HEK293 (cell line): ENCODE measurements around the gene FAN1.

ENCODE experiments used
- CTCF ChIA-PET: fragments of 350-600 bp; formaldehyde crosslinking; extraction: SDS; loops from one replicate; lab custom pipeline; 2021; ENCODE audit warnings: antibody characterized with exemption; lab: Yijun Ruan, JAX
- POLR2A ChIA-PET: fragments of 300-600 bp; formaldehyde crosslinking; extraction: SDS; loops from one replicate; lab custom pipeline; 2020; ENCODE audit warnings: antibody characterized with exemption, inconsistent platforms; lab: Yijun Ruan, JAX
- H3K27ac ChIP-seq: fragments of 200-500 bp; sonication (Bioruptor generic); 2 replicates; pipeline ENCODE4 v1.5.1; 2014; ENCODE audit warnings: low read depth, low read length, control low read depth, inconsistent platforms; ENCODE audit errors: extremely low read depth
- H3K36me3 ChIP-seq, 2 experiments: fragments of 200-500 bp in 1 of 2; sonication (Bioruptor generic) in 1 of 2; 1 replicate in 1 of 2; 2 replicates in 1 of 2; pipeline ENCODE4 v1.5.1; 2014 to 2017; ENCODE audit warnings: inconsistent platforms in 2 of 2, low read length in 2 of 2; ENCODE audit not compliant: control insufficient read depth in 2 of 2, insufficient read depth in 1 of 2
- H3K4me1 ChIP-seq: fragments of 200-500 bp; sonication (Bioruptor generic); 2 replicates; pipeline ENCODE4 v1.5.1; 2014; ENCODE audit warnings: mild to moderate bottlenecking, low read length, inconsistent platforms; ENCODE audit not compliant: control insufficient read depth, insufficient read depth
- H3K4me3 ChIP-seq: 2 replicates; pipeline ENCODE4 v1.5.1; 2011; ENCODE audit warnings: low read depth, mild to moderate bottlenecking, control low read depth, low read length, moderate library complexity
- H3K9me3 ChIP-seq: fragments of 200-500 bp; sonication (Bioruptor generic); 2 replicates; pipeline ENCODE4 v1.5.1; 2014; ENCODE audit warnings: low read depth, low read length, inconsistent platforms; ENCODE audit not compliant: control insufficient read depth, insufficient read depth
- BCL11A ChIP-seq: fragments of 450-650 bp; formaldehyde crosslinking; IDR thresholded peaks from 2 replicates; pipeline ENCODE4 v1.5.1; 2016; ENCODE audit warnings: low read depth, missing biosample characterization, missing genetic modification characterization
- FEZF1 ChIP-seq: fragments of 450-650 bp; formaldehyde crosslinking; IDR thresholded peaks from 2 replicates; pipeline ENCODE4 v1.5.1; 2016; ENCODE audit warnings: missing biosample characterization, missing genetic modification characterization
- SP2 ChIP-seq: fragments of 450-650 bp; formaldehyde crosslinking; IDR thresholded peaks from 2 replicates; pipeline ENCODE4 v1.5.1; 2016; ENCODE audit warnings: missing biosample characterization, missing genetic modification characterization
- SP3 ChIP-seq: fragments of 450-650 bp; formaldehyde crosslinking; IDR thresholded peaks from 2 replicates; pipeline ENCODE4 v1.5.1; 2016; ENCODE audit warnings: missing biosample characterization, missing genetic modification characterization
- TRIM28 ChIP-seq: IDR thresholded peaks from 2 replicates; pipeline ENCODE4 v1.6.1; 2011; ENCODE audit warnings: low read length, control low read depth, borderline replicate concordance
- WT1 ChIP-seq: fragments of 450-650 bp; formaldehyde crosslinking; IDR thresholded peaks from 2 replicates; pipeline ENCODE4 v1.5.1; 2016; ENCODE audit warnings: missing biosample characterization, missing genetic modification characterization
- ZBTB1 ChIP-seq: fragments of 450-650 bp; formaldehyde crosslinking; IDR thresholded peaks from 2 replicates; pipeline ENCODE4 v1.5.1; 2016; ENCODE audit warnings: missing biosample characterization, missing genetic modification characterization
- ZNF114 ChIP-seq: fragments of 450-650 bp; formaldehyde crosslinking; IDR thresholded peaks from 2 replicates; pipeline ENCODE4 v1.5.0; 2017; ENCODE audit warnings: missing biosample characterization, missing genetic modification characterization
- ZNF157 ChIP-seq: fragments of 450-650 bp; formaldehyde crosslinking; IDR thresholded peaks from 2 replicates; pipeline ENCODE4 v1.5.1; 2016; ENCODE audit warnings: missing biosample characterization, missing genetic modification characterization
- ZNF174 ChIP-seq: fragments of 450-650 bp; formaldehyde crosslinking; IDR thresholded peaks from 2 replicates; pipeline ENCODE4 v1.5.0; 2017; ENCODE audit warnings: missing biosample characterization, mild to moderate bottlenecking, missing genetic modification characterization
- ZNF184 ChIP-seq: fragments of 450-650 bp; IDR thresholded peaks from 2 replicates; pipeline ENCODE4 v1.5.1; 2018; ENCODE audit warnings: missing biosample characterization, mild to moderate bottlenecking, missing genetic modification characterization
- ZNF214 ChIP-seq: fragments of 450-650 bp; formaldehyde crosslinking; IDR thresholded peaks from 2 replicates; pipeline ENCODE4 v1.5.1; 2017; ENCODE audit warnings: missing biosample characterization, mild to moderate bottlenecking, missing genetic modification characterization, borderline replicate concordance
- ZNF248 ChIP-seq: fragments of 450-650 bp; formaldehyde crosslinking; IDR thresholded peaks from 2 replicates; pipeline ENCODE4 v1.5.1; 2017; ENCODE audit warnings: missing biosample characterization, missing genetic modification characterization
- ZNF324 ChIP-seq: fragments of 450-650 bp; formaldehyde crosslinking; IDR thresholded peaks from 2 replicates; pipeline ENCODE4 v1.5.1; 2016; ENCODE audit warnings: missing biosample characterization, missing genetic modification characterization
- ZNF549 ChIP-seq: fragments of 450-650 bp; IDR thresholded peaks from 2 replicates; pipeline ENCODE4 v1.5.1; 2018; ENCODE audit warnings: missing biosample characterization, missing genetic modification characterization, mild to moderate bottlenecking, inconsistent platforms, moderate library complexity
- ZNF664 ChIP-seq: fragments of 450-650 bp; formaldehyde crosslinking; IDR thresholded peaks from 2 replicates; pipeline ENCODE4 v1.5.1; 2016; ENCODE audit warnings: missing biosample characterization, missing genetic modification characterization
- ZXDB ChIP-seq: fragments of 450-650 bp; formaldehyde crosslinking; IDR thresholded peaks from 2 replicates; pipeline ENCODE4 v1.5.1; 2016; ENCODE audit warnings: missing biosample characterization, missing genetic modification characterization
- TF ChIP-seq, protein P1 (sequence below): fragments of 450-650 bp; formaldehyde crosslinking; IDR thresholded peaks from 2 replicates; pipeline ENCODE4 v1.5.1; 2016; ENCODE audit warnings: missing biosample characterization, missing genetic modification characterization, borderline replicate concordance
- TF ChIP-seq, protein P2 (sequence below): fragments of 450-650 bp; formaldehyde crosslinking; IDR thresholded peaks from 2 replicates; pipeline ENCODE4 v1.5.1; 2016; ENCODE audit warnings: missing biosample characterization, missing genetic modification characterization
- TF ChIP-seq, protein P3 (sequence below): fragments of 450-650 bp; formaldehyde crosslinking; conservative IDR thresholded peaks from 2 replicates; pipeline ENCODE4 v1.5.1; 2016; ENCODE audit warnings: low read depth, missing biosample characterization, missing genetic modification characterization
- TF ChIP-seq, protein P4 (sequence below): fragments of 450-650 bp; formaldehyde crosslinking; IDR thresholded peaks from 2 replicates; pipeline ENCODE4 v1.5.1; 2016; ENCODE audit warnings: missing biosample characterization, missing genetic modification characterization, low read depth
- TF ChIP-seq, protein P5 (sequence below): fragments of 450-650 bp; formaldehyde crosslinking; IDR thresholded peaks from 2 replicates; pipeline ENCODE4 v1.5.1; 2016; ENCODE audit warnings: missing biosample characterization, missing genetic modification characterization

The FAN1 gene

DNA sequence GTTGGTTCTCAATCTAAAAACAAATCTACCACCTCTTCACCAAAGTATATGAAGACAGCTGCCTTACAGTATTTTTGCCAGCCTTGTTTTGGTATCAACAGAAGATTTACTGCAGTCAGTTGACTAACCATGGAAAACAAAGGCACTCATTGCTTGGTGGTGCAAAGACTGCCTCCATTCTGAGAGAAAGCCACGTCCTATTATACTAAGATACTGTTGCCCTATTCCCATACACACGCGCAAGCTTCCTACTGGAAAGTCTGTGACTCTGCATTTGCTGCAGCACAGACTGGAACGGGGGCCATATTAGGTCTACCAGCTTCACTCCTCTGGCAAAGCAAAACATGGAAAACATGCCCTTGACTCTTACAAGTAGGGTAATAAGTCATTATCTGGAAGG, 69.7 kb downstream of the FAN1 start:
- H3K4me3 ChIP-seq: no peak overlapping the region
- TF ChIP-seq ZNF157 (no peak), ZNF184 (tag by site-specific recombination) (no peak), ZNF549 (tag by site-specific recombination) (no peak), ZNF214 (tag by site-specific recombination) (no peak), ZNF324 (no peak), SP2 (tag by site-specific recombination) (no peak), ZNF174 (no peak), ZNF248 (tag by site-specific recombination) (no peak)
- TF ChIP-seq, protein P1, sequence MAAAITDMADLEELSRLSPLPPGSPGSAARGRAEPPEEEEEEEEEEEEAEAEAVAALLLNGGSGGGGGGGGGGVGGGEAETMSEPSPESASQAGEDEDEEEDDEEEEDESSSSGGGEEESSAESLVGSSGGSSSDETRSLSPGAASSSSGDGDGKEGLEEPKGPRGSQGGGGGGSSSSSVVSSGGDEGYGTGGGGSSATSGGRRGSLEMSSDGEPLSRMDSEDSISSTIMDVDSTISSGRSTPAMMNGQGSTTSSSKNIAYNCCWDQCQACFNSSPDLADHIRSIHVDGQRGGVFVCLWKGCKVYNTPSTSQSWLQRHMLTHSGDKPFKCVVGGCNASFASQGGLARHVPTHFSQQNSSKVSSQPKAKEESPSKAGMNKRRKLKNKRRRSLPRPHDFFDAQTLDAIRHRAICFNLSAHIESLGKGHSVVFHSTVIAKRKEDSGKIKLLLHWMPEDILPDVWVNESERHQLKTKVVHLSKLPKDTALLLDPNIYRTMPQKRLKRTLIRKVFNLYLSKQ (tag by site-specific recombination): no peak
- TF ChIP-seq, protein P2, sequence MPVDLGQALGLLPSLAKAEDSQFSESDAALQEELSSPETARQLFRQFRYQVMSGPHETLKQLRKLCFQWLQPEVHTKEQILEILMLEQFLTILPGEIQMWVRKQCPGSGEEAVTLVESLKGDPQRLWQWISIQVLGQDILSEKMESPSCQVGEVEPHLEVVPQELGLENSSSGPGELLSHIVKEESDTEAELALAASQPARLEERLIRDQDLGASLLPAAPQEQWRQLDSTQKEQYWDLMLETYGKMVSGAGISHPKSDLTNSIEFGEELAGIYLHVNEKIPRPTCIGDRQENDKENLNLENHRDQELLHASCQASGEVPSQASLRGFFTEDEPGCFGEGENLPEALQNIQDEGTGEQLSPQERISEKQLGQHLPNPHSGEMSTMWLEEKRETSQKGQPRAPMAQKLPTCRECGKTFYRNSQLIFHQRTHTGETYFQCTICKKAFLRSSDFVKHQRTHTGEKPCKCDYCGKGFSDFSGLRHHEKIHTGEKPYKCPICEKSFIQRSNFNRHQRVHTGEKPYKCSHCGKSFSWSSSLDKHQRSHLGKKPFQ (tag by site-specific recombination): no peak
- no peaks in the 10 kb centered on the region for H3K9me3 ChIP-seq
- H3K36me3 ChIP-seq: peaks cover 0 to 10% of the 10 kb centered on the region in 2 experiments; a peak in 1 of 3 replicates
- ChIA-PET POLR2A (no interaction called here), CTCF (interaction anchor here (0.7 kb wide), 1 partner anchor 12 kb away, joined by 5 read pairs; no protein-coding TSS in a partner anchor)
- no peak overlapping the region for H3K27ac ChIP-seq
- H3K4me1 ChIP-seq: no peaks in the 10 kb centered on the region

DNA sequence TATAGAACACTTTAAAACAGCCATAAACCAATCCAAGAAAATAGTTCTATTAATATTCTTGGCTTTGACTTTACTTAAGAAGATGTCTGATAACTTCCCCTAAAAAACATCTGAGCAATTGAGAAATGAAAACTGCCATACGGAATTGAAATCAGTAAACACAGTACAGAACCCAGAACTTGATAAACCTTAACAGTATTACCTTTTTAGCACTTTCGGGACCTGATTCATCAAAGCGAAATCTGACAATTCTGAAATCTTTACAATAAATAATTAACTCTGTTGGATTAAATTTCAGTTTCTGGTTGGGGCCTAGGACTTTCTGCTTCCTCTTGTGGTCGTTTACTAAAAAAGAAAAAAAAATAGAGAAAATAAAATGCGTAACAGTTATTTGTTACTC, 70.4 kb downstream of the FAN1 start:
- ChIA-PET POLR2A (no interaction called here), CTCF (interaction anchor here (0.7 kb wide), 1 partner anchor 128 kb away, joined by 3 read pairs; the partner anchor contains the start of gene TRPM1)
- H3K4me1 ChIP-seq: no peaks in the 10 kb centered on the region
- H3K36me3 ChIP-seq: peaks cover 0 to 10% of the 10 kb centered on the region in 2 experiments; a peak in 1 of 3 replicates
- no peak overlapping the region for H3K4me3 ChIP-seq
- H3K9me3 ChIP-seq: no peaks in the 10 kb centered on the region
- no peak overlapping the region for H3K27ac ChIP-seq
- TF ChIP-seq ZXDB (tag by site-specific recombination) (no peak), ZNF664 (no peak), BCL11A (tag by site-specific recombination) (no peak), FEZF1 (tag by site-specific recombination) (no peak), ZNF114 (tag by site-specific recombination) (no peak), ZBTB1 (tag by site-specific recombination) (no peak), SP3 (tag by site-specific recombination) (no peak), WT1 (tag by site-specific recombination) (no peak), TRIM28 (no peak)
- TF ChIP-seq, protein P3, sequence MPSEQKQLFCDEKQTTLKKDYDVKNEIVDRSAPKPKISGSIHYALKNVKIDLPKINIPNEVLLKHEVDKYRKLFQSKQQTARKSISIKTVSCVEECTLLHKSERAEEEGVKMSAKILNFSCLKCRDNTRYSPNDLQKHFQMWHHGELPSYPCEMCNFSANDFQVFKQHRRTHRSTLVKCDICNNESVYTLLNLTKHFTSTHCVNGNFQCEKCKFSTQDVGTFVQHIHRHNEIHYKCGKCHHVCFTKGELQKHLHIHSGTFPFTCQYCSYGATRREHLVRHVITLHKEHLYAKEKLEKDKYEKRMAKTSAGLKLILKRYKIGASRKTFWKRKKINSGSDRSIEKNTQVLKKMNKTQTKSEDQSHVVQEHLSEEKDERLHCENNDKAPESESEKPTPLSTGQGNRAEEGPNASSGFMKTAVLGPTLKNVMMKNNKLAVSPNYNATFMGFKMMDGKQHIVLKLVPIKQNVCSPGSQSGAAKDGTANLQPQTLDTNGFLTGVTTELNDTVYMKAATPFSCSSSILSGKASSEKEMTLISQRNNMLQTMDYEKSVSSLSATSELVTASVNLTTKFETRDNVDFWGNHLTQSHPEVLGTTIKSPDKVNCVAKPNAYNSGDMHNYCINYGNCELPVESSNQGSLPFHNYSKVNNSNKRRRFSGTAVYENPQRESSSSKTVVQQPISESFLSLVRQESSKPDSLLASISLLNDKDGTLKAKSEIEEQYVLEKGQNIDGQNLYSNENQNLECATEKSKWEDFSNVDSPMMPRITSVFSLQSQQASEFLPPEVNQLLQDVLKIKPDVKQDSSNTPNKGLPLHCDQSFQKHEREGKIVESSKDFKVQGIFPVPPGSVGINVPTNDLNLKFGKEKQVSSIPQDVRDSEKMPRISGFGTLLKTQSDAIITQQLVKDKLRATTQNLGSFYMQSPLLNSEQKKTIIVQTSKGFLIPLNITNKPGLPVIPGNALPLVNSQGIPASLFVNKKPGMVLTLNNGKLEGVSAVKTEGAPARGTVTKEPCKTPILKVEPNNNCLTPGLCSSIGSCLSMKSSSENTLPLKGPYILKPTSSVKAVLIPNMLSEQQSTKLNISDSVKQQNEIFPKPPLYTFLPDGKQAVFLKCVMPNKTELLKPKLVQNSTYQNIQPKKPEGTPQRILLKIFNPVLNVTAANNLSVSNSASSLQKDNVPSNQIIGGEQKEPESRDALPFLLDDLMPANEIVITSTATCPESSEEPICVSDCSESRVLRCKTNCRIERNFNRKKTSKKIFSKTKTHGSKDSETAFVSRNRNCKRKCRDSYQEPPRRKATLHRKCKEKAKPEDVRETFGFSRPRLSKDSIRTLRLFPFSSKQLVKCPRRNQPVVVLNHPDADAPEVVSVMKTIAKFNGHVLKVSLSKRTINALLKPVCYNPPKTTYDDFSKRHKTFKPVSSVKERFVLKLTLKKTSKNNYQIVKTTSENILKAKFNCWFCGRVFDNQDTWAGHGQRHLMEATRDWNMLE (tag by site-specific recombination): no peak
- TF ChIP-seq, protein P4, sequence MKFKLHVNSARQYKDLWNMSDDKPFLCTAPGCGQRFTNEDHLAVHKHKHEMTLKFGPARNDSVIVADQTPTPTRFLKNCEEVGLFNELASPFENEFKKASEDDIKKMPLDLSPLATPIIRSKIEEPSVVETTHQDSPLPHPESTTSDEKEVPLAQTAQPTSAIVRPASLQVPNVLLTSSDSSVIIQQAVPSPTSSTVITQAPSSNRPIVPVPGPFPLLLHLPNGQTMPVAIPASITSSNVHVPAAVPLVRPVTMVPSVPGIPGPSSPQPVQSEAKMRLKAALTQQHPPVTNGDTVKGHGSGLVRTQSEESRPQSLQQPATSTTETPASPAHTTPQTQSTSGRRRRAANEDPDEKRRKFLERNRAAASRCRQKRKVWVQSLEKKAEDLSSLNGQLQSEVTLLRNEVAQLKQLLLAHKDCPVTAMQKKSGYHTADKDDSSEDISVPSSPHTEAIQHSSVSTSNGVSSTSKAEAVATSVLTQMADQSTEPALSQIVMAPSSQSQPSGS: no peak
- TF ChIP-seq, protein P5, sequence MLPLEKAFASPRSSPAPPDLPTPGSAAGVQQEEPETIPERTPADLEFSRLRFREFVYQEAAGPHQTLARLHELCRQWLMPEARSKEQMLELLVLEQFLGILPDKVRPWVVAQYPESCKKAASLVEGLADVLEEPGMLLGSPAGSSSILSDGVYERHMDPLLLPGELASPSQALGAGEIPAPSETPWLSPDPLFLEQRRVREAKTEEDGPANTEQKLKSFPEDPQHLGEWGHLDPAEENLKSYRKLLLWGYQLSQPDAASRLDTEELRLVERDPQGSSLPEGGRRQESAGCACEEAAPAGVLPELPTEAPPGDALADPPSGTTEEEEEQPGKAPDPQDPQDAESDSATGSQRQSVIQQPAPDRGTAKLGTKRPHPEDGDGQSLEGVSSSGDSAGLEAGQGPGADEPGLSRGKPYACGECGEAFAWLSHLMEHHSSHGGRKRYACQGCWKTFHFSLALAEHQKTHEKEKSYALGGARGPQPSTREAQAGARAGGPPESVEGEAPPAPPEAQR (tag by site-specific recombination): no peak
